LNCAP (cell line): Measurements from ENCODE around the gene SERPINA9.

Experiments
- TF ChIP-seq, protein P1 (sequence below): fragments of 450-650 bp; IDR thresholded peaks from 2 replicates; pipeline ENCODE4 v1.5.1; 2017; ENCODE audit warnings: mild to moderate bottlenecking

SERPINA9 gene

DNA sequence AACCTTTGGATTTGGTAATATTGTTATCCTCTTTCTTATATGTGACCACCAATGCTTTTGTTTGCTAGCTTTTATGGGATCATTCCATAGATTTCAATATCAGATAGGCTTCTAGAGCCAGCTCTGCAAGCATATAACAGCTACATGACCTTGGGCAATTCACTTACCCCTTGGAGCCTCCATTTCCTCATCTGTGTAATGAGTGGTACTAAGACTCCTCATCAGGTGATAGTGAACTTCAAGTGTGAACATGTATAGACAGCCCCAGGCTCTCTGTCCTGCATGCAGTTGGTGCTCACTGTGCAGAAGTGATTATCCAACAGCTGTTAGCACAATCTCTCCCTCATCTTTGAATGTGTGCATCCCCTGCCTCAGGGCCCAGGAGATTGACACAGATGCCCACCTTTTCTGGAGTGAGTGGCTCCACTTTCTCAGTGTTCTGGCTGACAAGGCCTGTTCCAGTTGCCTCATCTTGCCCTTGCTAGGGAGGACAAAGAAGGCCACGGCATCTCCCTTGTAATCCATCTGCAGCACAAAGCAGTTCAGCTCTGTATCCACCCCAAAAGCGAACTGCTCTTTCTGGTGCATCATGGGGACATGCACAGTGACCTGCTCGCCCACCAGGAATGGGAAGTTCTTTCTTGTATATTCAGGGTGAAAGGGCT, 9.2 kb downstream of the SERPINA9 start:
- TF ChIP-seq, protein P1, sequence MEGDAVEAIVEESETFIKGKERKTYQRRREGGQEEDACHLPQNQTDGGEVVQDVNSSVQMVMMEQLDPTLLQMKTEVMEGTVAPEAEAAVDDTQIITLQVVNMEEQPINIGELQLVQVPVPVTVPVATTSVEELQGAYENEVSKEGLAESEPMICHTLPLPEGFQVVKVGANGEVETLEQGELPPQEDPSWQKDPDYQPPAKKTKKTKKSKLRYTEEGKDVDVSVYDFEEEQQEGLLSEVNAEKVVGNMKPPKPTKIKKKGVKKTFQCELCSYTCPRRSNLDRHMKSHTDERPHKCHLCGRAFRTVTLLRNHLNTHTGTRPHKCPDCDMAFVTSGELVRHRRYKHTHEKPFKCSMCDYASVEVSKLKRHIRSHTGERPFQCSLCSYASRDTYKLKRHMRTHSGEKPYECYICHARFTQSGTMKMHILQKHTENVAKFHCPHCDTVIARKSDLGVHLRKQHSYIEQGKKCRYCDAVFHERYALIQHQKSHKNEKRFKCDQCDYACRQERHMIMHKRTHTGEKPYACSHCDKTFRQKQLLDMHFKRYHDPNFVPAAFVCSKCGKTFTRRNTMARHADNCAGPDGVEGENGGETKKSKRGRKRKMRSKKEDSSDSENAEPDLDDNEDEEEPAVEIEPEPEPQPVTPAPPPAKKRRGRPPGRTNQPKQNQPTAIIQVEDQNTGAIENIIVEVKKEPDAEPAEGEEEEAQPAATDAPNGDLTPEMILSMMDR: no peak

DNA sequence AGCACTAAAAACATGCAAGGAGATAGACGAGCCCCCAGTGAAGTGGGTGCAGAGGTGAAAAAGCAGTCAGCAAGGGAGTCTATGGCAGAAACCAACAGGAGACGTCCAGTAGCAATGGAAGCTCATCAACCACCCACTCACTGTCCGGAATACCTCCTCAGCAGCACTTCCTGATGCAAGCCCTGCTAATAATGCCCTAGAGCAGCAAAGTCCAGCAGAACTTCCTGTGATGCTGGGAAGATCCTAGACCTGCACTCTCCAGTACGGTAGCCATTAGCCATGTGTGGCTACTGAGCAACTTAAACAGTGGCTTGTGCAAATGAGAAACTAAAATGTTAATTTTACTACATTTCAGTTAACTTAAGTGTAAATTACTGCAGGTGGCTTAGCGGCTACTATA, 11.0 kb downstream of the SERPINA9 start:
- TF ChIP-seq, protein P1: no peak

- TF ChIP-seq, protein P1: no peak
These were observed 11.7 kb downstream of the SERPINA9 start for GRCh38 chr14:94464290-94464689.

- TF ChIP-seq, protein P1: no peak
These were observed 13.0 kb downstream of the SERPINA9 start for GRCh38 chr14:94462763-94463572.

GRCh38 chr14:94462219-94462551, 13.8 kb downstream of the SERPINA9 start:
- TF ChIP-seq, protein P1: no peak

DNA sequence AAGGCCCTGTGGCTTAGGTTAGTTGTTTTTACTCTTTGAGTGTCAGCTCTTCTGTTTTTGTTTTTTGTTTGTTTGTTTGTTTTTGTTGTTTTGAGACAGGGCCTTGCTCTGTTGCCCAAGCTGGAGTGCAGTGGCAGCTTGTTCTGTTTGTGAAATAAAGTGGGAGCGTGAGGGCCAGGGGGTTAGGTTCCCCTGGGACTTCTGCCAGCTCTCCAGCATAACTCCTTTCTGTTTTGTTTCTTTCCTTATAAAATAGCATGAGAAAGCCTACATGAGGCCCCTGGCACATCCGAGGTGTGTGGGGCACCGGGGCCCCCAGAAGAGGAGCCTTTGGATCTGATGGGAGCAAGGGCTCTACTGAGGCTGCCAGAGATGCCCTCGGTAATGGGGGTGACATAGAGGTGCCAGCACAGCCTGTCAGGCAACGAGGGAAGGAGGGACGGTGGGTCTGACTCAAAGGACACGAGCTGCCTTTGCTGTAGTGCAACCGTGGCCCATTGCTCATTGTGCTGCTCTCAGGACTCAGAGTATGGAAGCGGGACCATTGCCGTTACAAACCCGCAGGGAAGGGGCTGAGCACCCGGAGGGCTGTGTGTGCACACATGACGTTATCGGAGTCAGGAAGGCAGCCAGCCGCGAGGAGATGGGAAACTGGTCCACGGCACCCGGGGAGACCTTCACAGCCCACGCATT, 14.3 kb downstream of the SERPINA9 start:
- TF ChIP-seq, protein P1: no peak

GRCh38 chr14:94460631-94461416, 15.2 kb downstream of the SERPINA9 start:
- TF ChIP-seq, protein P1: no peak
